Glomerular endothelial cell (primary cell): ENCODE data around the gene CSRNP2. TPM values are rescaled to one million over a fixed set of nuclear protein-coding genes. Genes with fewer than 3 reads are reported as not detected.
A peak's percentile ranks its signal among the peaks of the same experiment; 100 is the strongest.
"Not testable (repeated sequence)": the region's sequence is repeated elsewhere in the genome, so short reads cannot be mapped to it uniquely, and the experiment has no call there.

ENCODE experiments used
- DNase-seq: peaks from one replicate; pipeline ENCODE4 v3.0.0-alpha.2; 2011; ENCODE audit warnings: low read depth, low spot score; ENCODE audit errors: extremely low read depth
- total RNA-seq: library from RNA; depleted of rRNA; stranded (reverse); fragments of >200 nt; gene quantifications from 2 replicates; pipeline ENCODE4 v1.2.3, GENCODE V29; 2015

Gene CSRNP2
- total RNA-seq: 22.4 and 41.3 TPM in 2 replicates

GRCh38 chr12:51083126-51083833 is at the start of gene CSRNP2:
Gene CSRNP2, minus strand, starts transcription at chr12:51083596. Its CDS starts 7,035 bp downstream, at chr12:51076561.
- peak; percentile 36 for DNase-seq

- DNase-seq: no peak
Measured at GRCh38 chr12:51132693-51133092, 49.3 kb upstream of the CSRNP2 start.

- DNase-seq: no peak
Measured at GRCh38 chr12:51131745-51132521, 48.5 kb upstream of the CSRNP2 start.

- no peak for DNase-seq
Measured at GRCh38 chr12:51128919-51129318, 45.5 kb upstream of the CSRNP2 start.

- no peak for DNase-seq
Measured at GRCh38 chr12:51127050-51127729, 43.8 kb upstream of the CSRNP2 start.

GRCh38 chr12:51126297-51126696 is 42.9 kb upstream of the CSRNP2 start:
- DNase-seq: no peak

GRCh38 chr12:51124504-51124903 is 41.1 kb upstream of the CSRNP2 start:
- no peak for DNase-seq

- no peak for DNase-seq
Measured at GRCh38 chr12:51122844-51123243, 39.4 kb upstream of the CSRNP2 start.

- no peak for DNase-seq
Measured at GRCh38 chr12:51118706-51119105, 35.3 kb upstream of the CSRNP2 start.

GRCh38 chr12:51115533-51115932 is 32.1 kb upstream of the CSRNP2 start:
- DNase-seq: no peak

- DNase-seq: no peak
Measured at GRCh38 chr12:51108136-51108535, 24.7 kb upstream of the CSRNP2 start.

- no peak for DNase-seq
Measured at GRCh38 chr12:51103977-51104376, 20.6 kb upstream of the CSRNP2 start.

GRCh38 chr12:51098611-51099010 is 15.2 kb upstream of the CSRNP2 start:
- DNase-seq: no peak

GRCh38 chr12:51090705-51091229 is 7.4 kb upstream of the CSRNP2 start:
- DNase-seq: no peak

- DNase-seq: no peak
Measured at GRCh38 chr12:51087818-51088217, 4.4 kb upstream of the CSRNP2 start.

GRCh38 chr12:51086933-51087332 is 3.5 kb upstream of the CSRNP2 start:
- DNase-seq: no peak

GRCh38 chr12:51085757-51086156 is 2.4 kb upstream of the CSRNP2 start:
- no peak for DNase-seq

- DNase-seq: no peak
Measured at GRCh38 chr12:51082561-51083125, 753 bp downstream of the CSRNP2 start.

- DNase-seq: no peak
Measured at GRCh38 chr12:51081421-51081820, 2.0 kb downstream of the CSRNP2 start.

GRCh38 chr12:51080136-51080535 is 3.3 kb downstream of the CSRNP2 start:
- no peak for DNase-seq

GRCh38 chr12:51078866-51079265 is 4.5 kb downstream of the CSRNP2 start:
- DNase-seq: not testable (repeated sequence)
